NCI-H2171 (cell line): ENCODE results near the gene RAB32.

ENCODE experiments used
- DNase-seq: peaks from one replicate; lab custom pipeline; 2025; lab: John Stamatoyannopoulos, UW

The RAB32 gene

GRCh38 chr6:146582857-146583256, 39.2 kb downstream of the RAB32 start:
- DNase-seq = no peak

DNA sequence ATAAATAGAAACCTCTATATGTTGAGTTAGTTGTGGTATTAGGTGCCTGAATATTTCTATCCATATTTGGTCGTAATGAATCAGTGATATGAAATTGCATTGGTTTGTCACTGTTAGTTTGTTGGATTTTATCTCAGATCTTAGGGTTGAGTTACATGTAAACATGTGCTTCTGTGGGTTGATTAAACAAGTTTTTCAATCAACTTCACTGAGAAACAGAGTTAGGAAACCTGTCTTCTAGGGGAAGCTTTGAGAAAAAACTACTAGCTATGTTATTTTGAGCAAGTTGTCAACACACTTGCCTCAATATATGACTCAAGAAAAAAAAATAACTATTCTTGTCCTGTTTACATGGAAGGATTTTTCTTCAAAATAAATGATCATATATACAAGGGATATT, 40.3 kb downstream of the RAB32 start:
- DNase-seq = no peak

DNA sequence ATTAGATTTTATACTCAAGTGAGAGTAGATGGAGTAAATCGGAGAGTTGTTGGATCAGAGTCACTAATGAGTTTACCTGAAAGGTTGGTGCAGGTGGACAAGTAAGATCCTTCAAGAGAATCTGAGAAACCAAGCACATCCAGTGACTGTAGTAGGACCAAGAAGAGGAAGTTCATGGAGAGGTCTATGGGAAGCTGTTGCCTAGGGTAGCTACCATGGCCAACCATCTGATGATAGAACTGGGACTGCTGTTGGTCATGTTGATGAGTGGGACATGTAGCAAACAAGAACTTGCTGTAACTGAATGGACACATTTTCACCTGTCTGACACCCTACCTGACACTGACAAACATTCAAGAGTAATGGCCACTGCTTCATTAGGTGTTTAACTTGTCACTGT, 43.8 kb downstream of the RAB32 start:
- no peak for DNase-seq

DNA sequence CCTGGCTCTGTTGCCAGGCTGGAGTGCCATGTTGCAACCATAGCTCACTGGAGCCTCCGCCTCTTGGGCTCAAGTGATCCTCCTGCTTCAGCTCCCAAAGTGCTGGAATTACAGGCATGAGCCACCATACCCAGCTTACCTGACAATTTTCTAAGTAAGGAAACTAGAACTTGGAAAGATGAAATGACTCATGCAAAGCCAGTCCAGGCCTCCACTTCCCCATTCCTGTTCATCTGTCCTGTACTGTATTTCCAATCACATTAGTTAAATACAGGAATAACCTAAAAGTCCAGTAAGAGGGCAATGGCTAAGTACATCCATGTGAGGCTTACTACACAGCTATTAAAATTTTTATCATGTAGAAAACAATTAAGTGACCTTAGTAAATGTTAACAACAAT, 46.9 kb downstream of the RAB32 start:
- no peak for DNase-seq

GRCh38 chr6:146592451-146592850, 48.8 kb downstream of the RAB32 start:
- DNase-seq = no peak

- no peak for DNase-seq
Measured at GRCh38 chr6:146593986-146594385, 50.4 kb downstream of the RAB32 start.

- no peak for DNase-seq
Measured at GRCh38 chr6:146594495-146594894, 50.9 kb downstream of the RAB32 start.

GRCh38 chr6:146595972-146596731, 52.5 kb downstream of the RAB32 start:
- DNase-seq = no peak

GRCh38 chr6:146598772-146599405, 55.3 kb downstream of the RAB32 start, which contains the start of gene ADGB:
Gene ADGB, plus strand, starts transcription at chr6:146598972. Its CDS starts 69 bp downstream, at chr6:146599041.
- DNase-seq = no peak

GRCh38 chr6:146601352-146601751, 57.7 kb downstream of the RAB32 start:
- DNase-seq = no peak

DNA sequence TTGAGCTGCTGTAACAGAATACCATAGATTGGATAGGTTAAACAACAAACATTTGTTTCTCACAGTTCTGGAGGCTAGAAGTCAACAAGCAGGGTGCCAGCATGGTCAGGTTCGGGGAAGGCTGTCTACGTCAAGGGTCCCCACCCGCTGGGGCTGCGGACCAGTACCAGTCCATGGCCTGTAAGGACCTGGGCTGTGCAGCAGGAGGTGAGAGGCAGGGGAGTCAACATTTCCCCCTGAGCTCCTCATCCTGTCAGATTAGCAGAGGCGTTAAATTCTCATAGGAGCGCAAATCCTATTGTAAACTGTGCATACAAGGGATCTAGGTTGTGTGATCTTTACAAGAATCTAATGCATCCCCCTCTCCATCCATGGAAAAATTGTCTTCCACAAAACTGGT, 58.9 kb downstream of the RAB32 start:
- DNase-seq = no peak
